ENCODE data around the gene RBM34.
"Not testable (repeated sequence)": the region's sequence is repeated elsewhere in the genome, so short reads cannot be mapped to it uniquely, and the experiment has no call there.

RBM34 gene

DNA sequence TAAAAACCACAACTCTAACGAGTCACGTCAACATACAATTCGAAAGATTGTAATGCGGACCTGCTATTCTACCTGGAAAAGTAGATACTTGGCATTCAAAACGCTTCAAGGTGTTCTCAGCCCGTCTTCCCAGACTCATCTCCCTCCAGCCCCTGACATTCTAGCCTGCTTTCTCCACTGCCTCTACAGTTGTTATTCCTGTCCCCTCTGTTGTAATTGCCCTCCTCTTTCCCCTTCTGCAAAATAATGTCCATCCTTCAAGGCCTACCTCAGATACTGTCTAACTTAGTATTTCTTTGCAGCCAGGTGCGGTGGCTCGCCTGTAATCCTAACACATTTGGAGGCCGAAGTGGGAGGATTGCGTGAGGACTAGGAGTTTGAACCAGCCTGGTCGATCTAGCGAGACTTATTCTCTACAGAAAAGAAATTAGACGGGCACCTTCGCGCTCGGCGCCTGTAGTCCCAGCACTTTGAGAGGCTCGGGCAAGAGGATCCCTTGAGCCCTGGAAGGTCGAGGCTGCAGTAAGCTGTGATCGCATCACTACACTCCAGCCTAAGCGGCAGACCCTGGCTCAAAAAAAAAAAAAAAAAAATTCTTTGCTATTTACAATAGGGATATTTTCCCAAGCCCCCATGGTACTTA is 756 bp upstream of the RBM34 start:
- peak overlapping the region; percentile 90 for H3K4me3 ChIP-seq (ENCODE audit: low read length)
- no peak for TF ChIP-seq ZNF274 (IDR thresholded peaks at IDR 0.05; ENCODE audit: low read depth, low read length)

GRCh38 chr1:235160383-235160956 is 580 bp downstream of the RBM34 start:
- H3K4me3 ChIP-seq (ENCODE audit: low read length): peak overlapping the region; percentile 90
- no peak for TF ChIP-seq ZNF274 (IDR thresholded peaks at IDR 0.05; ENCODE audit: low read depth, low read length)

GRCh38 chr1:235159930-235160329 is 1.1 kb downstream of the RBM34 start:
- peak overlapping the region; percentile 90 for H3K4me3 ChIP-seq (ENCODE audit: low read length)

DNA sequence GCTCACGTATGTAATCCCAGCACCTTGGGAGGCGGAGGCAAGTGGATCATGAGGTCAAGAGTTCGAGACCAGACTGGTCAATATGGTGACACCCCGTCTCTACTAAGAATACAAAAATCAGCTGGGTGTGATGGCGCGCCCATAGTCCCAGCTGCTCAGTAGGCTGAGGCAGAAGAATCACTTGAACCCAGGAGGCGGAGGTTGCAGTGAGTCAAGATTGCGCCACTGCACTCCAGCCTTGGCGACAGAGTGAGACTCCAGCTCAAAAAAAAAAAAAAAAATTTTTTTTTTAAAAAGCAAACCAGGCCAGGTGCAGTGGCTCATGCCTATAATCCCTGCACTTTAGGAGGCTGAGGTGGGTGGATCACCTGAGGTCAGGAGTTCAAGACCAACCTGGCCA is 1.8 kb downstream of the RBM34 start:
- H3K4me3 ChIP-seq (ENCODE audit: low read length): not testable (repeated sequence)

DNA sequence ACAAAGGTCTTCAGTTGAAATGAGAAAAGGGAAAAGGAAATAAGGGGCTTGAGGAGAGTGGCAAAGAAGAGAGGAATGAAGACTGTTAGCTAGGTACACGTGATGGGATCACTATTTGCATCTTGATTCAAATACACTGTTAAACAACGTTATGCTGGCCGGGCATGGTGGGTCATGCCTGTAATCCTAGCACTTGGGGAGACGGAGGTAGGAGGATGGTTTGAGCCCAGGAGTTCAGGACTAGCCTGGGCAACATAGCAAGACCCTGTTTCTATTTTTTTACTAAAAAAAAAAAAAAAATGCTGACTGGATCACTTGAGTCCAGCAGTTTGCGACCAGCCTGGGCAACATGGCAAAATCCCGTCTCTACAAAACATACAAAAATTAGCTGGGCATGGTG is 2.4 kb downstream of the RBM34 start:
- TF ChIP-seq ZNF274 (IDR thresholded peaks at IDR 0.05; ENCODE audit: low read depth, low read length): no peak
- no peak overlapping the region for H3K4me3 ChIP-seq (ENCODE audit: low read length)

- no peak overlapping the region for H3K4me3 ChIP-seq (ENCODE audit: low read length)
- TF ChIP-seq ZNF274 (IDR thresholded peaks at IDR 0.05; ENCODE audit: low read depth, low read length): no peak
Observed at GRCh38 chr1:235157150-235157549, 3.9 kb downstream of the RBM34 start.

DNA sequence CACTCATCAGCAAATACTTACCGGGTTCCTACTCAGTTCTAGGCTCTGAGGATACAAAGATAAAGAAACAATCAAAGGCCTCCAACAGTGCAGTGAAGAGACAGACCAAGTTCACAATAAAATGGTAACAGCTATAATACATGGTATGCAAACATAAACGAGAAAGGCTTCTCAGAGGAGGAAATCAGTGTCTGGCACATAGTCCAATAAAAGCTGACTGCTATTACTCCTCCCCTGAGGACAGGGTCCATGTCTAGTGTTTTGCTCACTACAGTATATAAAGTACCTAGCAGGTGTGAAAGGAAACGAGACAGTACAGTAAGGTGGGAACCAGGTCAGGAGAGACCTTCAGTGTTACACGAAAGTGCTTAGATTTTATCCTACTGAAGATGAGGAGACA is 4.3 kb downstream of the RBM34 start:
- no peak overlapping the region for H3K4me3 ChIP-seq (ENCODE audit: low read length)
- TF ChIP-seq ZNF274 (IDR thresholded peaks at IDR 0.05; ENCODE audit: low read depth, low read length): no peak

DNA sequence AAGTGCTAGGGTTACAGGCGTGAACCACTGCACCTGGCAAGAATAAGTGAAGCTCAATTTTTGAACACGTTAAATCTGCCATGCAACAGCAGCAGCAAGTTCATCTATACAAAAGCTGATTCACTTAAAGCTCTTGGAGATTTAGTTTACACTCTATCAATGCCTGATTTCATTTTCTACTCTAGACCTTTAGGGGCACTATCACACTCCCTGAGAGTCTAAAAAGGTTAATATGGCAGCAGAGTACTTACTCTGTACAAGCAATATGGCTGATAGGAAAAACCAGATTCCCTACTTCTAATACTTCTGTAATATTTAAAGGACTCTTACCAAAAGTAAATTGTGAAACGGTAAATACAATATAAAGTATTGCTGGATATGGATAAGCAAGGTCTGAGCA is 4.8 kb downstream of the RBM34 start:
- no peak overlapping the region for H3K4me3 ChIP-seq (ENCODE audit: low read length)
- TF ChIP-seq ZNF274 (IDR thresholded peaks at IDR 0.05; ENCODE audit: low read depth, low read length): no peak

DNA sequence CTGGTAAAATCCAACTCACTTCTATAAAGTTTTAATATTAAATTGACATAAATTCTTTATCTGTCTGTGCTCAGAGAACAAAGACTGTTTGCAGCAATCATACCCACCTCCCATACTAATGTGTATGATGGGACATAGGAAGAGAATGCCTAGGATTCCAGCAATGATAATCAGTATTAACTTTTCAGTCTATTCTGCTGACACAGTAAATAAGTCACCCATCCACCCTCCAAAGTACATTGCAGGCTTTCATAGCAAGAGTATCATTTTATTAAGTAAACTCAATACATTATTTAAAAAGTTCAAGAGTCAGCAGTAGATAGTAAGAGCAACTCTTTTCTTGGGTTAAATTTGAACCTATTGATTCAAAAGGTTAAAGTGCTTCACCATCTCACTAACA is 8.8 kb downstream of the RBM34 start:
- H3K4me3 ChIP-seq (ENCODE audit: low read length): no peak overlapping the region
- no peak for TF ChIP-seq ZNF274 (IDR thresholded peaks at IDR 0.05; ENCODE audit: low read depth, low read length)

GRCh38 chr1:235151033-235151432 is 10.0 kb downstream of the RBM34 start:
- no peak for TF ChIP-seq ZNF274 (IDR thresholded peaks at IDR 0.05; ENCODE audit: low read depth, low read length)
- H3K4me3 ChIP-seq (ENCODE audit: low read length): no peak overlapping the region

DNA sequence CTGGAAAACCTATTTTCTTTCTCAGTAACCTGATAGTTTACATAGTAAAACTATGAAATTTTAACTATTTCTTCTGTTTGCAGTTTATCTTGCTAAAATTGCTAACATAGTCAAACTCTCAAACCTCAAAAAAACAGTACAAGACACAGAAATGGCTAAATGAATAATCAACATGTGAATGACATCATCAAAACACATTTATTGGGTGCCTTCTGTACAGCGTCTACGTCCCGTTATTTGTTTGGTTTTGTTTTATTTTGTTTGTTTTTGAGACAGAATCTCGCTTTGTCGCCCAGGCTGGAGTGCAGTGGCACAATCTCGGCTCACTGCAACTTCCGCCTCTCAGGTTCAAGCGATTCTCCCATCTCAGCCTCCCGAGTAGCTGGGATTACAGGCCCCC is 11.2 kb downstream of the RBM34 start:
- no peak for TF ChIP-seq ZNF274 (IDR thresholded peaks at IDR 0.05; ENCODE audit: low read depth, low read length)
- H3K4me3 ChIP-seq (ENCODE audit: low read length): no peak overlapping the region

GRCh38 chr1:235147269-235147668 is 13.8 kb downstream of the RBM34 start:
- no peak overlapping the region for H3K4me3 ChIP-seq (ENCODE audit: low read length)
- TF ChIP-seq ZNF274 (IDR thresholded peaks at IDR 0.05; ENCODE audit: low read depth, low read length): no peak

GRCh38 chr1:235145639-235146038 is 15.4 kb downstream of the RBM34 start:
- H3K4me3 ChIP-seq (ENCODE audit: low read length): no peak overlapping the region
- no peak for TF ChIP-seq ZNF274 (IDR thresholded peaks at IDR 0.05; ENCODE audit: low read depth, low read length)

- H3K4me3 ChIP-seq (ENCODE audit: low read length): no peak overlapping the region
- TF ChIP-seq ZNF274 (IDR thresholded peaks at IDR 0.05; ENCODE audit: low read depth, low read length): no peak
Observed at GRCh38 chr1:235142991-235143390, 18.1 kb downstream of the RBM34 start.

- TF ChIP-seq ZNF274 (IDR thresholded peaks at IDR 0.05; ENCODE audit: low read depth, low read length): no peak
- no peak overlapping the region for H3K4me3 ChIP-seq (ENCODE audit: low read length)
Observed at GRCh38 chr1:235139315-235139714, 21.7 kb downstream of the RBM34 start.

DNA sequence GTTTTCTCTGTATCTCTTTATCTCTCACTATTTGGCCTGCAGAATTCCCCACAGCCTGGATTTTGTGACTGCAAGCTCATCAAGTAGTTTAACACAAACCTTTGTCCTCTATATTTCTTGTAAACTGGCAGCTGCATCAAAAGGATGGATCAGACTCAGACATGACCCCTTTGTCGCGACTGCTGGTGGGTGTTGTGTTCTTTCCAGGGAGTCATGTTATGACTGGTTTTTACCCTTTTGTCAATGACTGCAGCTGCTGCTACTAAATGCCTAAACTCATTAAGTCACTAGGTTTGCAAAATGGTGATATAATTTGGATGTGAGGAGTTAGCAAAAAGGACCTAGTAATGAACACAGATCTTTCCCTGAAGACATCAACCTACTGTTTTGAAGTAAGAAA is 22.2 kb downstream of the RBM34 start:
- H3K4me3 ChIP-seq (ENCODE audit: low read length): no peak overlapping the region
- TF ChIP-seq ZNF274 (IDR thresholded peaks at IDR 0.05; ENCODE audit: low read depth, low read length): no peak

Data from GM08714 (cell line).